Omental fat pad (tissue), 4 donors: ENCODE measurements around the gene OBSCN. TPM values are rescaled to one million over a fixed set of nuclear protein-coding genes. Genes with fewer than 3 reads are reported as not detected.
A peak's percentile ranks its signal among the peaks of the same experiment; 100 is the strongest.
"Not testable (repeated sequence)": the region's sequence is repeated elsewhere in the genome, so short reads cannot be mapped to it uniquely, and the experiment has no call there.

Experiments used
- ATAC-seq: fragments of 150-250 bp; one replicate; pipeline ENCODE4 v1.9.1; 2016; ENCODE audit warnings: mild to moderate bottlenecking, moderate library complexity; ENCODE audit not compliant: low FRiP score
- DNase-seq: peaks from one replicate; pipeline ENCODE4 v3.0.0-alpha.2; 2019; ENCODE audit warnings: low spot score
- total RNA-seq, 4 donors: library from RNA; depleted of rRNA; stranded (reverse); fragments of >200 nt; gene quantifications; one replicate each; pipeline ENCODE4 v1.1.0, GENCODE V29; 2016
- TF ChIP-seq, protein P1 (sequence below), 3 donors: fragments of 450-650 bp; IDR thresholded peaks; one replicate each; pipeline ENCODE4 v1.5.1; 2016 to 2017; ENCODE audit warnings: antibody characterized with exemption in 3 of 3, mild to moderate bottlenecking in 3 of 3, moderate library complexity in 2 of 3

The OBSCN gene
- total RNA-seq, 4 donors from 2014 or later: 5.4 to 26.0 (median 9.7) TPM

- ATAC-seq (peak; percentile 54), DNase-seq (no peak)
- TF ChIP-seq, protein P1, sequence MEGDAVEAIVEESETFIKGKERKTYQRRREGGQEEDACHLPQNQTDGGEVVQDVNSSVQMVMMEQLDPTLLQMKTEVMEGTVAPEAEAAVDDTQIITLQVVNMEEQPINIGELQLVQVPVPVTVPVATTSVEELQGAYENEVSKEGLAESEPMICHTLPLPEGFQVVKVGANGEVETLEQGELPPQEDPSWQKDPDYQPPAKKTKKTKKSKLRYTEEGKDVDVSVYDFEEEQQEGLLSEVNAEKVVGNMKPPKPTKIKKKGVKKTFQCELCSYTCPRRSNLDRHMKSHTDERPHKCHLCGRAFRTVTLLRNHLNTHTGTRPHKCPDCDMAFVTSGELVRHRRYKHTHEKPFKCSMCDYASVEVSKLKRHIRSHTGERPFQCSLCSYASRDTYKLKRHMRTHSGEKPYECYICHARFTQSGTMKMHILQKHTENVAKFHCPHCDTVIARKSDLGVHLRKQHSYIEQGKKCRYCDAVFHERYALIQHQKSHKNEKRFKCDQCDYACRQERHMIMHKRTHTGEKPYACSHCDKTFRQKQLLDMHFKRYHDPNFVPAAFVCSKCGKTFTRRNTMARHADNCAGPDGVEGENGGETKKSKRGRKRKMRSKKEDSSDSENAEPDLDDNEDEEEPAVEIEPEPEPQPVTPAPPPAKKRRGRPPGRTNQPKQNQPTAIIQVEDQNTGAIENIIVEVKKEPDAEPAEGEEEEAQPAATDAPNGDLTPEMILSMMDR (IDR thresholded peaks at IDR 0.05): no peak
Observed at GRCh38 chr1:228264090-228264829, 56.4 kb downstream of the OBSCN start.

DNA sequence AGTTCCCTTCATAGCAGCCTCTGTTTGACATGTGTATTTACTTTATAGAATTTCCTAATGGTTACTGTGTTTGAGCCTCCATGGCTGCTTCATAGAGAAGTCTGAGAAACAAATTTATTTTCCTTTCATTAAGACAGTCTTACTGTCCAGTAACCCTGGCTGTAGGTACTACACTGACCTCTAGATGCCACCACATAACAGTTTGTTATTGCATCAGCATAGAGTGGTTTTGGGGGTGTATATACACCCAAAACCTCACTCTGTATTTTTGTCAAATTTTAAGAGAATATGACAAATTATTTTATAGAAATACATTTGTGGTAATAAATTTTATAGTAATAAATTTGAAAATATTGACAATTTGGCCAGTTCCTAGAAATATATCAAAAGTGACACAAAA lies 57.3 kb downstream of the OBSCN start:
- TF ChIP-seq, protein P1 (IDR thresholded peaks at IDR 0.05): no peak
- DNase-seq: no peak
- ATAC-seq: no peak

DNA sequence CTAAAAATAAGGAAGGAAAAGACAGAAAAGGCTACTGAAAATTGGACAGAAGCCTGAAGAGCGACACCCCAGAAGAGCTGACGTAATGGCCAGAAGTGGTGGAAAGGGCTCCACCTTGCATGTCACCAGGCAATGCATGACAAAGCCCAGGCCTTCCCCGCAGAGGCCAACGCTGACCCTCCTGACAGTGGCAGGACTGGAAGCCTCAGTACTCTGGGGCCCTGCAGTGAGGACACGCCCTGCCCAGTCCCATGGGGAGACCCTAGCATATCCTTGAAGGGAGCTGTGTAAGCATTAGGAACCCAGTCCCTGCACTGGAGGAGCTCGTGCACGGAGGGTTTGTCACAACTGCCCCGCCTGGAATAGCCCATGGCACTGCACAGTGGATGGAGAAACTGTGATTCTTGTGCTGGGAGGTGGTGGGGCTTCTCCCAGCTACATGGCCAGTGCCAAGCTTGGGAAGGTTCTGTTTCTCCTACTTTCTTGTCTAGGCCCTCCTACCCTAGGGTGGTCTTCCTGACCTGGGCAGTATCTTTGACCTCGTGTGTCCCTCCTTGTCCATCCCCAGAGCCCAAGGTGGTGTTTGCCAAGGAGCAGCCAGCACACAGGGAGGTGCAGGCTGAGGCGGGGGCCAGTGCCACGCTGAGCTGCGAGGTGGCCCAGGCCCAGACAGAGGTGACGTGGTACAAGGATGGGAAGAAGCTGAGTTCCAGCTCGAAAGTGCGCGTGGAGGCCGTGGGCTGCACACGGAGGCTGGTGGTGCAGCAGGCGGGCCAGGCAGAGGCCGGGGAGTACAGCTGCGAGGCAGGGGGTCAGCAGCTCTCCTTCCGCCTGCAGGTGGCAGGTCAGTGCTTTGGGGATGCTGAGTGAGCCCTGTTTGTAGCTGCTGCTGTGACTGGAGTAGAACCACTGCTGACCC lies 60.4 kb downstream of the OBSCN start:
- no peak for ATAC-seq
- TF ChIP-seq, protein P1 (IDR thresholded peaks at IDR 0.05): no peak
- no peak for DNase-seq

DNA sequence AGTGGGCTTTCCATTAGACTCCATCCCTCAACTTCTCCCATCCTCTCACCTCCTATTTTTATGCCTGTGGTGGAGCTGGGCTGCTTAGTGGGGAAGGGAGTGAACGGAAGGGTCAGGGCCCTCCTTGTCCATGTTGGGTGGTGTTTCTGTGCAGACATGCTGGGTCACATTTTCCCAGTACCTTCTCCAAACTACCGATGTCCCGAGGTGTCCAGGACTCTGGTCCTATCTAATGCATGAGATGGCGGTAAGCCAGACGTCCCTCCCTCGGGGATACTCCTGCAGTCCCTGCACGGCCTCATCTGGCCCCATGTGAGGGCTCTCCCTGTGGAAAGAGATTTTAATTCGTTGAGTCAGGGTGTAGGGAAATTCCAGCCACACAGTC lies 61.0 kb downstream of the OBSCN start:
- TF ChIP-seq, protein P1 (IDR thresholded peaks at IDR 0.05): no peak
- ATAC-seq (no peak), DNase-seq (no peak)

GRCh38 chr1:228269431-228269830 lies 61.6 kb downstream of the OBSCN start:
- not testable (repeated sequence) for DNase-seq, ATAC-seq

DNA sequence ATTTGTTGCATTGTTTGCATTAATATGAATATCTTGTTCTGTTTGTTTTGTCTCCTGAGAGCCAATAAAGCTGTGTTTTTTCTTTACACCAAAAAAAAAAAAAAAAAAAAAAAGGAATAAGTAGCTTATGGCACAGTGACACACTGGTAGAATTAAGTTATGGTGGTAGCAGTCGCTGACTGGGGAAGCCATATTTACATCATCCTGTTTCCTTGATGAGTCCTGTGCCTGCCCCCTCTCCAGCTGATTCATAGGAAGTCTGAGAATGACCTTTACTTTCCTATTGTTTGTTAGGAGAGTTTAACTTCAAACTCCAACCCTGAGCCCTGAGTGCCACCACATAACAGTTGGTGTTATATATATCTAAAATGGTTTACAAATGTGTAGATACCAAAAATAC lies 62.2 kb downstream of the OBSCN start:
- ATAC-seq (no peak), DNase-seq (no peak)
- TF ChIP-seq, protein P1 (IDR thresholded peaks at IDR 0.05): no peak

DNA sequence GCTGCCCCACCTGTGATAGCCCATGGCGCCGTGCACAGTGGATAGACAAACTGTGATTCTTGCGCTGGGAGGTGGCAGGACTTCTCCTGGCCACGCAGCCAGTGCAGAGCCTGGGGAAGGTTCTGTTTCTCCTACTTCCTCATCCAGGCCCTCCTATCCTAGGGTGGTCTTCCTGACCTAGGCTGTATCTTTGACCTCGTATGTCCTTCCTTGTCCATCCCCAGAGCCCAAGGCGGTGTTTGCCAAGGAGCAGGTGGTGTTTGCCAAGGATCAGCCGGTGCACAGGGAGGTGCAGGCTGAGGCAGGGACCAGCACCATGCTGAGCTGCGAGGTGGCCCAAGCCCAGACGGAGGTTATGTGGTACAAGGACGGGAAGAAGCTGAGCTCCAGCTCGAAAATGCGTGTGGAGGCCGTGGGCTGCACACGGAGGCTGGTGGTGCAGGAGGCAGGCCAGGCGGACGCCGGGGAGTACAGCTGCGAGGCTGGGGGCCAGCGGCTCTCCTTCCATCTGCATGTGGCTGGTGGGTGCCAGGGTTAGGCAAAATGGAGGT lies 63.9 kb downstream of the OBSCN start:
- DNase-seq: no peak
- TF ChIP-seq, protein P1 (IDR thresholded peaks at IDR 0.05): no peak
- no peak for ATAC-seq
